Superior temporal gyrus (tissue), 1 donor: ENCODE measurements around the gene ELAPOR2.
"Not testable (repeated sequence)": the region's sequence is repeated elsewhere in the genome, so short reads cannot be mapped to it uniquely, and the experiment has no call there.

Source experiments
- DNase-seq: peaks from one replicate; pipeline ENCODE4 v3.0.0-alpha.2; 2016; ENCODE audit errors: extremely low spot score

ELAPOR2 gene

DNA sequence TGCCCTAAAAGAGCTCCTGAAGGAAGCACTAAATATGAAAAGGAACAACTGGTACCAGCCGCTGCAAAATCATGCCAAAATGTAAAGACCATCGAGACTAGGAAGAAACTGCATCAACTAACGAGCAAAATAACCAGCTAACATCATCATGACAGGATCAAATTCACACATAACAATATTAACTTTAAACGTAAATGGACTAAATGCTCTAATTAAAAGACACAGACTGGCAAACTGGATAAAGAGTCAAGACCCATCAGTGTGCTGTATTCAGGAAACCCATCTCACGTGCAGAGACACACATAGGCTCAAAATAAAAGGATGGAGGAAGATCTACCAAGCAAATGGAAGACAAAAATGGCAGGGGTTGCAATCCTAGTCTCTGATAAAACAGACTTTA is 17.9 kb downstream of the ELAPOR2 start:
- DNase-seq: not testable (repeated sequence)

GRCh38 chr7:87039691-87040299 is 19.7 kb downstream of the ELAPOR2 start:
- DNase-seq: not testable (repeated sequence)

GRCh38 chr7:87038993-87039690 is 20.3 kb downstream of the ELAPOR2 start:
- no peak for DNase-seq

- no peak for DNase-seq
Observed at GRCh38 chr7:87036985-87037384, 22.5 kb downstream of the ELAPOR2 start.

DNA sequence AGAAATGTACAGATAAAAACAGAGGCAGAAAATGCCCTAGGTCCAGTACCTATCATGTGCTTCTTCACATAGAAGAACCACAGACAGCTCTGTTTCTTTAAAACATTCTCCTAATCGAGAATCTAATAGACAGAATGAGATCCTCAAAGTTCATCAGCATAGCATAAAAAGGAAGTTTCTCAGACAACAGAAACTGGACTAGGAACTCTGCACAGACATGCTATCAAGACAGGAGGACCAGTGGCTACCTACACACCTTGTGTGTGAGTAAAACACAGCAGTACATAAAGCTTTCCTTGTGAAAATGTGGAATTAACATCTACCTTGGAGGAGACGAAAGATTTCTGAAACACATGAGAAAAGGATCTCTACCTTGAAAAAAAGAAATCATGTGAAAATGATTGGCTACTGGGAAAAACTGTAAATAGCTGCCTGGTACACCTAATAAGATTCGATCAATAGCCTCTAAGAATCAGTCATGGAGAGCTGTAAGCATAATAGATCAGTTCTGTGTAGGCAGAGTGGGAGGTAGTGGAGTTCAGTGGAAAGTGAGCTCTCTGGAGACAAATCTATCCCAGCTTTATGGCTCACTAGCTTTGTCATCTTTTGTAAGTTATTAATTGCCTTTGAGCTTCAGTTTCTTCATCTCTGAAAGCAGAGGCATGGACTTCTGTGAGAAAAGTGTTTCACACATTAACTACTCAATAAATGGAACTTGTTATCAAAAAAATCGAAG is 26.7 kb downstream of the ELAPOR2 start:
- DNase-seq: no peak

GRCh38 chr7:87029078-87029477 is 30.4 kb downstream of the ELAPOR2 start:
- DNase-seq: no peak

GRCh38 chr7:87028636-87029035 is 30.8 kb downstream of the ELAPOR2 start:
- no peak for DNase-seq

DNA sequence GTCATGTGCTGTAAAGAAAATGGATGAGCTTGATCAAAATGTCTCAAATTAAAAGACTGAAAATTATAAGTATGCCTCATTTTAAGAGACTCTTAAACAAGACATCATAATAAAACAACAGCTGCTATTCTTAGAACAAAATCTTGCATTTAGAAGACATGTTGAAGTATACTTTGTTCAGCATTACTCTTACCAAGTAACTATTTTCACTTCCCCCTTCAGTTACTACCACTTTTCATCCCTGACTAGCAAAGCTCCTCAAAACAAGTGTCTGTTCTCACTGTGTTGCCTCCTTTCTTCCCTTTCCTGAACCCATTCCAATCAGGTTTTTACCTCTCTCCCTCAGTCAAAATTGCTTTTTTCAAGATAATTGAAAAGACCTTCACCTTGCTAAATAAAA is 31.6 kb downstream of the ELAPOR2 start:
- DNase-seq: no peak

DNA sequence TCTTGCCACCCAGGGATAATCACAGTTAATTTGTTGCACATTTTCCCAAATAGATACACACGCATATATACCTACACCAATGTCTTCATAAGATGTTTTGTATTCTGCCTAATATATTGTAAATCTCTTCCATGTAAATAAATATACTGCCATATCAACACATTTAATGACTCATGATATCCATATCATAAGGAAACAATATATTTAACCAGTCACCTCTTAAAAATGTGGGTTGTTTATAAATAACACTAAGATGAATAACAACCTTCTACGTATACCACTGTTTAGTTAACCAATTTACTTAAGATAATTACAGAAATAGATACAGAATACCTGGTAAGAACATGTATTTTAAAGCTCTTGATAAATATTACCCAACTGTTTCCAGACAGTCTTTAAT is 38.2 kb downstream of the ELAPOR2 start:
- DNase-seq: no peak

DNA sequence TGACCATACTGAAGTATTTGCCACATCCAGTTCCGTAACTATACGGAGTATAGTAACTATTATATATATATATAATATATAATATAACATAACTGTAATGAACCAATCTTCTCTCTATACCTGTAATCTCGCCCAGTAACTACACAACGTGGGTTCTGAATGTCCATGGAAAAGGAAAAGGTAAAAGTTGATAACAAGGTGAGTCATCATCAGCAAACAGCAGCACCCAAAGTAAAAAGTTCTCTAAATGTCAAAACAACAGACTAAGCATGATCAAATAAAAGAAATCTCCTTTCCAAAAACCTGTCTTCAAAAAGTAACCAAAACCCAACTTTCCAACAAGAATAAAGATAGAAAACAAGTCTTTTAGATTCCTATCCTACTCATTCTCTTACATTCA is 42.8 kb downstream of the ELAPOR2 start:
- DNase-seq: no peak

DNA sequence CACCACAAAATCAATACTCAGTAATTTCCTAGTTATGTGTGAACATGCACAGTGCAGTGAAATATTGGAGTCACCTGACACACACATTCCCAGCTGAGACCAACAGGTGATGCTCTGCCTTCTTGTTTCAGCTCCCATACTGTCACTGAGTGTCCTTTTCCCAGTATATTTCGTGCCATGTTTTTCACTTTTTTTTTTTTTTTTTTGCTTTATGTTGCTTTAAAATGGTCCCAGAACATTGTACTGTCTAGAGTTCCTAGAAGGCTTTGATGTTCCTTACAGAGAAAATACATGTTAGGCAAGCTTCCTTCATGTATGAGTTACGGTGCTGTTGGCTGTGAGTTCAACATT is 45.6 kb downstream of the ELAPOR2 start:
- no peak for DNase-seq

DNA sequence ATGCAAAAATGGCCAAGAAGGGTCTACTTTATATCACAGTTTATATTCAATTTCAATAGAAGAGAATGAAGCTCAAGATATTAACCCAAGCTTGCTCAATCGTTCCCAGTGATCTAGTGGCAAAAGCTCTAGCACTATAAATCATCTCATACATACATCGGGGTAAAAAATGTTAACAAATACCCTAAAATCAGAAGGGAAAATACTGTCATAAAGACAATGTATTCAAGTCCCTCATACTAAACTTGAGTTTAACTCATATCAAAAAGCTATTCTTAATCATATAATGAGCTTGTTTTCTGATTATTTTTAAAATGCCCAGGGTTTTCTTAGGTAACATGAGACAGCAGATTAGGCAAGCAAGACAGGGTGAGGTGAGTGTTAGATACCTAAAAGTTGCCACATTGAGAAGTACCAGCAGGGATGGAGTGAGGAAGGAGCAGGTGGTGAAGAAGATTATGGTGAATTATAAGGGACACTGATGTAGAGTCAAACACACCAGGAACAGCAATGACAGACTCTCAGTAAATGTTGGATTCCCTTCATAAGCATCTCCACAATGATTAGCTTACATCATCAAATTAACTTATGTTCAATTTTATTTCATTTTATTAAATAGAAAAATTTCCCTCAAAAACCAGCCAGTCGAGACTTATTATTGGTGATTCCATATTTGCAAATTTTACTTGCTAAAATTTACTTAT is 46.2 kb downstream of the ELAPOR2 start:
- DNase-seq: no peak
